ENCODE measurements around the gene PTGR2.
A peak's percentile ranks its signal among the peaks of the same experiment; 100 is the strongest.
"Not testable (repeated sequence)": the region's sequence is repeated elsewhere in the genome, so short reads cannot be mapped to it uniquely, and the experiment has no call there.

PTGR2 gene

DNA sequence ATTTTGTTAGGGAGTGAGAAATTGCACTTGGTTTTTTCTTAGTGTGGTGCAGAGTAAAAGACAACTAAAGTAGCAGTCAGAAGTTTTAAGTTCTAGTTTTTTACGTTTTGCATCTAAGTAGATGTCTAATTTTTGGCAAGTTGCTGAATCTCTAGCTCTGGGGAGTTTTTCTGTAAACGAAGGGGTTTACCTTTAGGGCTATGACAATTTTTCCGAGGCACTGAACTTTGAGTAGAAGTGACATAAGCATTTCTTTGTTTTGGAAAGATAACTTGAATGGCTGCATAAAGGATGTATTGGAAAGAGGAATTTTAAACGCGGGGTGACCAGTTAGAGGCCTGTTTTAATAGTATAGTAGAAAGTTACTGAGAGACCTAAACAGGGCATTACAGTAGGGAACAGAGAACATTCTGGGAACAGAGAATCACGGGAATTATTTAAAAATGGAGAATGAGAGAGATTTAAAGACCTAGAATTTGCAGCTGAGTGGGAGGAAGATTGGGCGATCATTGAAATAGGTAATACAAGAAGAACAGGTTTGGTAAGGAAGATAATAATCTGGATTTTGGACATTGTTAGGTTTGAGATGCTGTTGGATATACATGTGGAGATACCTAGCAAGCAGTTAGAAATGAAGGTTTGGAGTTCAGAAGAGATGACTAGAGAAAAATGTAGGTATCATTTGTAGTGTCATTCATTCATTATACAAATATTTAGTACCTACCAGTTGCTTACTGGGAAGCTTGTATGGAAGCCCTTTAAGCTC lies 36.2 kb downstream of the PTGR2 start:
- H3K9ac ChIP-seq (ENCODE audit: insufficient read length): peak overlapping the region; percentile 96
- H3K4me3 ChIP-seq: peak overlapping the region; percentile 81
- H3K27ac ChIP-seq: peak overlapping the region; percentile 67; the same call in 1 of the 2 replicates
- no peak for TF ChIP-seq POLR2AphosphoS5 (IDR thresholded peaks at IDR 0.05; ENCODE audit: borderline replicate concordance, low read depth, low read length)
- TF ChIP-seq EZH2 (IDR thresholded peaks at IDR 0.05): no peak
- TF ChIP-seq FOXP2 (optimal IDR thresholded peaks at IDR 0.05; ENCODE audit: control extremely low read depth, extremely low read length, insufficient read depth): no peak
- H3K36me3 ChIP-seq (ENCODE audit: insufficient read depth, low read length): peaks cover 16% of the 10 kb centered on the region
- DNase-seq (ENCODE audit: low read depth, low spot score): no peak
- H3K9me3 ChIP-seq (ENCODE audit: low read depth, low read length): no peaks in the 10 kb centered on the region

DNA sequence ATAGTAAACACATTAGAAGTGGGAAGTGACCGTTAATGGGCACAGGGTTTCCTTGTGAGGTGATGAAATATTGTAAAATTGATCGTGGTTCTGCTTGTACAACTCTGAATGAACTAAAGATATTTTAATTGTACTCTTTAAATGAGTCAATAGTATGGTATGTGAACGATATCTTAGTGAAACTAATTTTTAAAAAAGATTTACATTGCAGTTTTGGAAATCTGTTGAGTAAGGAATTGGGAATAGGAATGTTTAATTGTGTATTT lies 36.8 kb downstream of the PTGR2 start:
- H3K9me3 ChIP-seq (ENCODE audit: low read depth, low read length): no peaks in the 10 kb centered on the region
- no peak for DNase-seq (ENCODE audit: low read depth, low spot score)
- peaks cover 21% of the 10 kb centered on the region for H3K36me3 ChIP-seq (ENCODE audit: insufficient read depth, low read length)
- no peak for TF ChIP-seq POLR2AphosphoS5 (IDR thresholded peaks at IDR 0.05; ENCODE audit: borderline replicate concordance, low read depth, low read length)
- no peak for TF ChIP-seq EZH2 (IDR thresholded peaks at IDR 0.05)
- TF ChIP-seq FOXP2 (optimal IDR thresholded peaks at IDR 0.05; ENCODE audit: control extremely low read depth, extremely low read length, insufficient read depth): no peak
- peak overlapping the region; percentile 81 for H3K4me3 ChIP-seq
- peak overlapping the region; percentile 49; the same call in 1 of the 2 replicates for H3K27ac ChIP-seq
- H3K9ac ChIP-seq (ENCODE audit: insufficient read length): peak overlapping the region; percentile 96

DNA sequence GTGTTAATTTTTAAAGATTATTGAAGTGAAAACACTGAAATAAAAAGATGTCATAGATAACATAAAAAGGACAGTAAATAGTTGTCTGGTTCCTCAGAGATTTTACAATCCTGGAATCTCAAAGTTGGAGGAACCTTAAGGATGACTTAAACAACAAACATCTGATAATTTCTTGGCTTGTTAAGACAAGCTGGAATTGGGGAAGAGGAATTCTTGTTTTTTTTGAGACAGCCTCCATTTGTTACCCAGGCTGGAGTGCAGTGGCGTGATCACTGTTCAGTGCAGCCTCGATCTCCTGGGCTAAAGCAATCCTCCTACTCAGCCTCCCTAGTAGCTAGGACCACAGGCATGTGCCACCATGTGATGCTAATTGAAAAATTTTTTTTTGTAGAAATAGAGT lies 37.3 kb downstream of the PTGR2 start:
- H3K27ac ChIP-seq: peak overlapping the region; percentile 49; the same call in 1 of the 2 replicates
- DNase-seq (ENCODE audit: low read depth, low spot score): no peak
- TF ChIP-seq EZH2 (IDR thresholded peaks at IDR 0.05): no peak

DNA sequence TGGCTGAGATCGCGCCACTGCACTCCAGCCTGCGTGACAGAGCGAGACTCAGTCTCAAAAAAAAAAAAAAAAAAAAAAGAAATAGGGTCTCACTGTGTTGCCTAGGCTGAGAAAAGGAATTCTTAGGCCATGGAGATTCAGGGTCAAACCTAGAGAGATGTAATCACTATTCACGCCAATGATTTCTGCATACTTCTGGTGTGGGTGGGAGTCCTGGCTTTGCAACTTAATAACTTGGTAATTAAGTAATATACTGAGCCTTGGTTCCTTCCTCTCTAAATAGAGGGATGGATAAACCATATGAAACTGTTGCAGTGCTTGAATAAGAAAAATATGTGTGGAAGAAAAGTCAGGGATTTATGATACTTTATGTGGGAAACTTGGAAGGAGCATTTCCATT lies 37.7 kb downstream of the PTGR2 start:
- peaks cover 30% of the 10 kb centered on the region for H3K36me3 ChIP-seq (ENCODE audit: insufficient read depth, low read length)
- H3K9ac ChIP-seq (ENCODE audit: insufficient read length): no peak overlapping the region
- TF ChIP-seq FOXP2 (optimal IDR thresholded peaks at IDR 0.05; ENCODE audit: control extremely low read depth, extremely low read length, insufficient read depth) (no peak), POLR2AphosphoS5 (IDR thresholded peaks at IDR 0.05; ENCODE audit: borderline replicate concordance, low read depth, low read length) (no peak), EZH2 (IDR thresholded peaks at IDR 0.05) (no peak)
- DNase-seq (ENCODE audit: low read depth, low spot score): no peak
- no peaks in the 10 kb centered on the region for H3K9me3 ChIP-seq (ENCODE audit: low read depth, low read length)
- H3K27ac ChIP-seq: no peak overlapping the region
- H3K4me3 ChIP-seq: no peak overlapping the region

More for the DNA sequence above, 37.3 kb downstream of the PTGR2 start:
- Histone ChIP-seq H3K9me3 (ENCODE audit: low read depth, low read length) (no peaks in the 10 kb centered on the region), H3K9ac (ENCODE audit: insufficient read length) (peak overlapping the region; percentile 96), H3K36me3 (ENCODE audit: insufficient read depth, low read length) (peaks cover 26% of the 10 kb centered on the region), H3K4me3 (peak overlapping the region; percentile 81)

DNA sequence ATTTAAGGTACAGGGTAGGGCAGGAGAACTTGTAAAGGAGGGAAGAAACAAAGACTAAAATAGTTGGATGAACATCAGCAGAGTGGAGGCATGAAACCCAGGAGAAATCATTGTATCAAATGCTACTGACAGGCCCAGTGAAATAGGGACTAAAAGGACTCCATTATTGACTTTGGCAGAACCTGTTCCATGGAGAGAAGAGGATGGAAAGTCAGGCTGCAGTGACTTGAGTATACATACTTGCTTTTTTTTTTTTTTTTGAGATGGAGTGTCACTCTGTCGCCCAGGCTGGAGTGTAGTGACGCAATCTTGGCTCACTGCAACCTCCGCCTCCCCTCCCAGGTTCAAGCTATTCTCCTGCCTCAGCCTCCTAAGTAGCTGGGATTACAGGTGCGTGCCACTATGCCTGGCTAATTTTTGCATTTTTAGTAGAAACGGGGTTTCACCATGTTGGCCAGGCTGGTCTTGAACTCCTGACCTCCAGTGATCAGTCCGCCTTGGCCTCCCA lies 42.6 kb downstream of the PTGR2 start:
- H3K36me3 ChIP-seq (ENCODE audit: insufficient read depth, low read length): peaks cover 70% of the 10 kb centered on the region

DNA sequence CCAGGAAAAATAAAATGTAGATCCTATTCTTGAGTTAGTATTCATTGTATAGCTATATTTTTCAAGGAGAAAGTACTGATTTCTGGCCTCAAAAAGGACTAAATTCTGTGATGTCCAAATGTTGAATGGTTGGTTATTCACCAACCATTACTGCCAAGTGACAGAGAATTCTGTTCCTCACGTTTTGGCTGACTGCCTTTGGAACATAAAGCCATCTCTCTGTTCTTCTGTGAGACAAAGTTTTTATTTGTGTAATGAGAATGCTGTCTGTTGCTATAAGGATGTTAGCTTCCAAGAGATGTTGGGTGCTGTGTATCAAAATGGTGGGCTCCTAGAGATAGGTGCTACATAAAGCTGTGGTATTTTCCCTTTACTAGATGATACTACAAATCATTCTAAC lies 44.3 kb downstream of the PTGR2 start:
- Histone ChIP-seq H3K4me3 (no peak overlapping the region), H3K9ac (ENCODE audit: insufficient read length) (no peak overlapping the region), H3K27ac (no peak overlapping the region), H3K9me3 (ENCODE audit: low read depth, low read length) (no peaks in the 10 kb centered on the region), H3K36me3 (ENCODE audit: insufficient read depth, low read length) (peaks cover 82% of the 10 kb centered on the region)
- TF ChIP-seq EZH2 (IDR thresholded peaks at IDR 0.05) (no peak), POLR2AphosphoS5 (IDR thresholded peaks at IDR 0.05; ENCODE audit: borderline replicate concordance, low read depth, low read length) (no peak), FOXP2 (optimal IDR thresholded peaks at IDR 0.05; ENCODE audit: control extremely low read depth, extremely low read length, insufficient read depth) (no peak)
- DNase-seq (ENCODE audit: low read depth, low spot score): no peak

More for the DNA sequence above, 42.6 kb downstream of the PTGR2 start:
- H3K9ac ChIP-seq (ENCODE audit: insufficient read length); DNase-seq (ENCODE audit: low read depth, low spot score); H3K27ac ChIP-seq; H3K9me3 ChIP-seq (ENCODE audit: low read depth, low read length); H3K4me3 ChIP-seq: not testable (repeated sequence)

DNA sequence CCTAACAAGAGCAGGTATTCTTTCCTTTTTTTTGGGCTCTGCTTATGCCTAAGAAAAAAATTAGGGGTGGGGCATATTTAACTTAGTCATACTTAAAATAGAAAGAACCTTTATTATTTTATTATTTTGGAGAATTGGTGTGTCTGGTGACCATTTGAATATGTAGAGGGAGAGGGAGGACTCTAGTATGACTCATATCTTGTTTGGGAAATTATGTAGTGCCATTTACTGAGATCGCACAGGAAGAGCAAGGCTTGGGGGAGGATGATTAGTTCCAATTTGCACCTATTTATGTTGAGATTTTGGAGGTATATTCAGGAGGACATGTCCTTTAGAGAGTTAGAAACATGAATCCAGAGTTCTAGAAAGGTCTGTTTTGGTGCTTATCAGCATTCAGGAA lies 44.9 kb downstream of the PTGR2 start:
- DNase-seq (ENCODE audit: low read depth, low spot score): no peak
- H3K27ac ChIP-seq: no peak overlapping the region
- H3K9ac ChIP-seq (ENCODE audit: insufficient read length): no peak overlapping the region
- peaks cover 83% of the 10 kb centered on the region for H3K36me3 ChIP-seq (ENCODE audit: insufficient read depth, low read length)
- TF ChIP-seq EZH2 (IDR thresholded peaks at IDR 0.05) (no peak), FOXP2 (optimal IDR thresholded peaks at IDR 0.05; ENCODE audit: control extremely low read depth, extremely low read length, insufficient read depth) (no peak), POLR2AphosphoS5 (IDR thresholded peaks at IDR 0.05; ENCODE audit: borderline replicate concordance, low read depth, low read length) (no peak)
- no peak overlapping the region for H3K4me3 ChIP-seq
- H3K9me3 ChIP-seq (ENCODE audit: low read depth, low read length): no peaks in the 10 kb centered on the region

DNA sequence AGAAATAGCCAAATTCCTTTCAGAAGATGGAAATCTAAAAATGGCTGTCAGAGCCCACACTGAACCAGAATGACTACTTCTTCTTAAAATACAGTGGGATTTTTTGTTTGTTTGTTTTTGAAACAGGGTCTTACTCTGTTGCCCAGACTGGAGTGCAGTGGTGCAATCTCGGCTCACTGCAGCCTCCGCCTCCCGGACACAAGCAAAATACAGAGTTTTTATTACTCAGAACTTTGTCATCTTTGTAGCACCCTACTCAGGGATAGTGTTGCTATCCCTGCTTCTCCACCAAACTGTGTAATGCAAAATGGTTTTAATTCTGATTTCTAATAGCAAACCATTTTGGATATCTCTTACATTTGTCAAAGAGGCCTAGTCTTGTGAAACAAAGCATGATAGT lies 51.4 kb downstream of the PTGR2 start:
- Histone ChIP-seq H3K4me3 (no peak overlapping the region), H3K9me3 (ENCODE audit: low read depth, low read length) (no peaks in the 10 kb centered on the region), H3K27ac (no peak overlapping the region), H3K9ac (ENCODE audit: insufficient read length) (no peak overlapping the region), H3K36me3 (ENCODE audit: insufficient read depth, low read length) (peaks cover 73% of the 10 kb centered on the region)
- no peak for DNase-seq (ENCODE audit: low read depth, low spot score)
- TF ChIP-seq POLR2AphosphoS5 (IDR thresholded peaks at IDR 0.05; ENCODE audit: borderline replicate concordance, low read depth, low read length): no peak
- TF ChIP-seq FOXP2 (optimal IDR thresholded peaks at IDR 0.05; ENCODE audit: control extremely low read depth, extremely low read length, insufficient read depth): no peak
- TF ChIP-seq EZH2 (IDR thresholded peaks at IDR 0.05): no peak

DNA sequence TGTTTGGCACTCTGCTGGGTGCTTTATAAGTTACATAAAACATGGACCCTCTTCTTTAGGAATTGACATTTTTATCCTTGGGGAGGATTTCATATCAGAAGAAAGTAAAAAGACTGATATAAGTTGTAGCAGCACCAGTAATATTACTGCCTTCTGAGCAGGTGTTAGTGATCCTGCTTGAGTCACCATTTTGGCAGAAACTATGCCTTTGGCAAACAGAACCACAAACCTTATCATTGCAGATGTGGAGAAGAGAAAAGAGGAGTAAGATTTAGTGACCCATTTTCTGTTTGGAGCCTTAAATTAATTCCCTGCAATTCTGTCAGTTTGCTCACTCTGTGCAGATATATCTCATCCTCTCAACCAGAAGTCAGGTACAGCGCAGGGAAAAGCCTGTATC lies 58.0 kb downstream of the PTGR2 start:
- H3K27ac ChIP-seq: no peak overlapping the region
- DNase-seq (ENCODE audit: low read depth, low spot score): no peak
- TF ChIP-seq FOXP2 (optimal IDR thresholded peaks at IDR 0.05; ENCODE audit: control extremely low read depth, extremely low read length, insufficient read depth) (no peak), POLR2AphosphoS5 (IDR thresholded peaks at IDR 0.05; ENCODE audit: borderline replicate concordance, low read depth, low read length) (no peak), EZH2 (IDR thresholded peaks at IDR 0.05) (no peak)
- no peak overlapping the region for H3K4me3 ChIP-seq
- no peaks in the 10 kb centered on the region for H3K9me3 ChIP-seq (ENCODE audit: low read depth, low read length)
- H3K36me3 ChIP-seq (ENCODE audit: insufficient read depth, low read length): peaks cover 85% of the 10 kb centered on the region
- no peak overlapping the region for H3K9ac ChIP-seq (ENCODE audit: insufficient read length)

Data from SK-N-MC (cell line).